Neural crest cell (in vitro differentiated cells): ENCODE measurements around the gene RNF214. TPM values are rescaled to one million over a fixed set of nuclear protein-coding genes. Genes with fewer than 3 reads are reported as not detected.

Experiments used
- DNase-seq: peaks from one replicate; pipeline ENCODE4 v3.0.0; 2021; ENCODE audit warnings: low read depth, mixed read lengths, low spot score
- H3K27ac Mint-ChIP-seq: one replicate; pipeline ENCODE4 v1.8.0; 2021; ENCODE audit warnings: mild to moderate bottlenecking, mixed read lengths; ENCODE audit not compliant: unreplicated experiment
- H3K27me3 Mint-ChIP-seq: 2 replicates; pipeline ENCODE4 v1.8.0; 2021; ENCODE audit warnings: low read depth, mild to moderate bottlenecking, mixed read lengths
- H3K36me3 Mint-ChIP-seq: 2 replicates; pipeline ENCODE4 v1.8.0; 2021; ENCODE audit warnings: low read depth, mild to moderate bottlenecking, mixed read lengths
- H3K4me1 Mint-ChIP-seq: 2 replicates; pipeline ENCODE4 v1.8.0; 2021; ENCODE audit warnings: mixed read lengths
- H3K4me3 Mint-ChIP-seq: one replicate; pipeline ENCODE4 v1.8.0; 2021; ENCODE audit warnings: mild to moderate bottlenecking, mixed read lengths
- H3K9me3 Mint-ChIP-seq: 2 replicates; pipeline ENCODE4 v1.8.0; 2021; ENCODE audit warnings: mixed read lengths
- CTCF ChIP-seq: fragments of 200-600 bp; sonication (generic); conservative IDR thresholded peaks from 2 replicates; pipeline ENCODE4 v1.5.0; 2021; ENCODE audit warnings: antibody characterized with exemption, mild to moderate bottlenecking
- total RNA-seq: library from RNA; stranded (reverse); gene quantifications from 2 replicates; pipeline ENCODE4 v1.2.1, GENCODE V29; 2021

RNF214 gene
- total RNA-seq, 1 donor from 2014 or later = 47.5 TPM

GRCh38 chr11:117327567-117328374, 95.3 kb downstream of the RNF214 start, which contains the start of gene CEP164:
CEP164 (plus strand) TSS chr11:117327854; CDS start chr11:117338587, 10,733 bp downstream.
- no peak within 1 kb of the TSS for H3K4me3 Mint-ChIP-seq
- H3K4me1 Mint-ChIP-seq = no peaks in the 10 kb centered on the region
- H3K27me3 Mint-ChIP-seq = no peaks in the 10 kb centered on the region
- H3K9me3 Mint-ChIP-seq = no peaks in the 10 kb centered on the region
- no peak within 1 kb of the TSS for H3K27ac Mint-ChIP-seq
- no peaks in the 10 kb centered on the region for H3K36me3 Mint-ChIP-seq
- no peak for TF ChIP-seq CTCF
- peak; percentile 82 for DNase-seq

- Mint-ChIP-seq H3K4me1 (no peaks in the 10 kb centered on the region), H3K9me3 (no peaks in the 10 kb centered on the region), H3K36me3 (no peaks in the 10 kb centered on the region), H3K27me3 (no peaks in the 10 kb centered on the region), H3K27ac (no peak overlapping the region), H3K4me3 (no peak overlapping the region)
- DNase-seq = no peak
- TF ChIP-seq CTCF = no peak
Measured at GRCh38 chr11:117328375-117329010, 96.0 kb downstream of the RNF214 start.

- Mint-ChIP-seq H3K4me1 (no peaks in the 10 kb centered on the region), H3K4me3 (peak overlapping the region; percentile 47), H3K36me3 (no peaks in the 10 kb centered on the region), H3K27me3 (no peaks in the 10 kb centered on the region), H3K27ac (no peak overlapping the region), H3K9me3 (no peaks in the 10 kb centered on the region)
- TF ChIP-seq CTCF = no peak
- DNase-seq = no peak
Measured at GRCh38 chr11:117332843-117333242, 100.4 kb downstream of the RNF214 start.

GRCh38 chr11:117333917-117334316, 101.4 kb downstream of the RNF214 start:
- H3K27ac Mint-ChIP-seq = no peak overlapping the region
- DNase-seq = no peak
- H3K9me3 Mint-ChIP-seq = no peaks in the 10 kb centered on the region
- no peaks in the 10 kb centered on the region for H3K27me3 Mint-ChIP-seq
- H3K4me3 Mint-ChIP-seq = no peak overlapping the region
- H3K36me3 Mint-ChIP-seq = no peaks in the 10 kb centered on the region
- no peaks in the 10 kb centered on the region for H3K4me1 Mint-ChIP-seq
- no peak for TF ChIP-seq CTCF

GRCh38 chr11:117334896-117335295, 102.4 kb downstream of the RNF214 start:
- Mint-ChIP-seq H3K36me3 (no peaks in the 10 kb centered on the region), H3K4me1 (no peaks in the 10 kb centered on the region), H3K9me3 (no peaks in the 10 kb centered on the region), H3K27ac (no peak overlapping the region), H3K4me3 (no peak overlapping the region), H3K27me3 (no peaks in the 10 kb centered on the region)
- no peak for DNase-seq
- TF ChIP-seq CTCF = no peak
